Measurements from ENCODE around the gene SUGCT.

Gene SUGCT

DNA sequence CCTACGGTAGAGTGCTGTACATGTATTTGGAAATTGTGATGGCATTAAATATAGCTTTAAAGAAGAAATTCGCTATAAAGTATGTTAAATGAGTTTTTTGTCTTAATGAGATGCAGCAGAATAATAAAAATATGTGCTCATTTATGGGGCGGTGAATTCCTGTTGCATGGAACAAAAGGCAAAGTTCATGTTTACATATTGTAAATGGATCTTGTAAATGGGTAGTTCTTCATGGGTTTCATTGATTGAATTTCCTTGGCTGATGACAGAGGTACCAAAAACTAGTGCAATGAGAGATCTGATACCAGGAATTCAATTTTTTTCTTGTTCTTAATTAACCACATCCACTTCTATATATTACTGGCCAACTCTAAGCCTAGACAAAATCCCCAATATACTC is 284.2 kb downstream of the SUGCT start:
- DNase-seq = no peak

DNA sequence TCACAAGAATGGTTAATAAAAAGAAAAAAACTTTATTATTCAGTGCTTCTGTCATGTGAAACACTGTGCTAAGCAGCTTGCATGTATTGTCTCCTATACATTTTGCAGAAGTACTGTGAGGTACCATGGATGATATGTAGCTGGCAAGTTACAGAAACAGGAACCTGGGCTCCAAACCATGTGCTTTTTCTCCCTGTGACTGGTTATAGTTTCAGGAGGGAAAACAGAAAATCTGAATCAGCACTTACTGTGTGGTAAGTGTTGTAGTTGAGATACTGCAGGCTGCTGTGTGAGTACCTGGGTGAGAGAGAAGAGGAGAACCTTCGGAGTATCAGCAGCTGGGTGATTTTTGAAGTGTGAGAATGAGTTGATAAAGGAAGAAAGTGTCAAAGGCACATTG is 285.0 kb downstream of the SUGCT start:
- no peak for DNase-seq

DNA sequence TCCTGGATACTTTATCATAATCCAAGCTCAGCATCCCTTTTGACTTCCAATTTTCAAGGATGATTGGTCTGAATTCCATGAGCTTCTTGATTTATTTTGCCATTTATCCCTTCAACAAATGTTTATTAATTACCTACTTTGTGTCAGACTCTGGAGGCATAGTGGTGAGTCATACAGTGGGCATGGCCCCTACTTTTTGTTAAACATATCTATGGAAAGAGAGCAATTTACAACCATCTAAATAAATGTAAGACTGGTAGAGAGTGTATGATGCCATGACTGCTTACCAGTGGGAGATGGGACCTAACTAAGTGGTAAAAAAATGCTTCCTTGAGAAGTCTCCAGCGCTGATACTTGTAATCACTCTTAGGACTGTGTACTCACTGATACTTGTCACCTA is 286.6 kb downstream of the SUGCT start:
- no peak for DNase-seq

DNA sequence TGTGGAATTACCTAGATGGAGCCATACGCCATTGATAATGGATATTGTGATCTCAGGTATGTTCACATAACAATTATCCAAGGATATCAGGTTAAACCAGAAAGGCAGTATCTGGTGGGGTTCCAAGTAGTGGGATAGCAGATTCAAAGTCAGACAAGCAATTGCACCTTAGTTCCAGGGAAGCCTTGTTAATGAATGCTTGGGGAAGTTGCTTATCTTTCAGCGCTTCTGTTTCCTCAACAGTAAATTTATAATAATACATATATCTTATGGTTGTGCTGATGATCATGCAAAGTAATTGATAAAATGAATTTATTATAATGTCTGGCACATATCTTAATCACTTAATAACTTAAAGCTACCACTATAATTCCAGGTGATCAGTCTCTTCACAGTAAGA is 290.9 kb downstream of the SUGCT start:
- DNase-seq = no peak

DNA sequence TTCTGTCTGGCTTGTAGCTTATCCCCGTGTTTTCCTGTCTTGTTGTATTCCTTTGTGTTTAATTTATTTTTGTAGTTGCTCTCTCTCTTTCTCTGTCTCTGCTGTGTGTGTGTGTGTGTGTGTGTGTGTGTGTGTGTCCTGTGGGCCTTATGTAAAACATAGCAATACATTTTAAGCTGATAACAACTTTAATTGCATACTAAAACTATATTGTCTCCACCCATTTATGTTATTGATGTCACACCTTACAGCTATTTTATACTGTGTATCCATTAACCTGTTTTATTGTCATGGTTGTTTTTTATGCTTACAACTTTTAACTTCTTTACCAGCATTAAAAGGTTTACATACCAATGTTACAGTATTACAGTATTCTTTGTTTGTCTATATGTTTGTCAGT is 293.6 kb downstream of the SUGCT start:
- no peak for DNase-seq

DNA sequence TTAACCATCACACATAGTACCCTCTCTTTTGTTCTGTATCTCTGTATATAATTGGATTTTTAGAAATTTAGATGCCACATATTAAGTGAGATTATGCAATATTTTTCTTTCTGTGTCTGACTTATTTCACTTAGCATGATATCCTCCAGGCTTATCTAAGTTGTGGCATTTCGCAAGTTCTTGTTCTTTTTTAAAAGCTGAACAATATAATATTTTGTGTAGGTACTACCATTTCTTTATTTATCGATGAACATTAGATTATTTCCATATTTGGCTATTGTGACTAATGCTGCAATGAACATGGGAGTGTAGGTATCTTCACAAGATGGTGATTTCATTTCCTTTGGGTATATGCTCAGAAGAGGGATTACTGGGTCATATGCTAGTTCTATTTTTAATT is 295.0 kb downstream of the SUGCT start:
- DNase-seq = no peak

DNA sequence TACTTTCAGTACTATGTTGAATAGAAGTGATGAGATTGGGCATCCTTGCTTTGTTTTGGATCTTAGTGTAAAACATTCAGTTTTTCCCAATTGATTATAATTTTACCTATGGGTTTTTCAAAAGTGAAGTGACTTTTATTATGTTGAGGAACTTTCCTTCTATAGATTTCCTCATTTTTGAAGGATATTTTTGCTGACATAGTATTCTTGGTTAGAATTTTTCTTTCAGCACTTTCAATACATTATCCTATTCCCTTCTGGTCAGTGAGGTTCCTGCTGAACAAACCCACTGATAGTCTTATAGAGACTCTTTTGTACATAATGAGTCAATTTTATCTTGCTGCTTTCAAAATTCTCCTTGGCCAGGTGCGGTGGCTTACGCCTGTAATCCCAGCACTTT is 297.2 kb downstream of the SUGCT start:
- DNase-seq = no peak

DNA sequence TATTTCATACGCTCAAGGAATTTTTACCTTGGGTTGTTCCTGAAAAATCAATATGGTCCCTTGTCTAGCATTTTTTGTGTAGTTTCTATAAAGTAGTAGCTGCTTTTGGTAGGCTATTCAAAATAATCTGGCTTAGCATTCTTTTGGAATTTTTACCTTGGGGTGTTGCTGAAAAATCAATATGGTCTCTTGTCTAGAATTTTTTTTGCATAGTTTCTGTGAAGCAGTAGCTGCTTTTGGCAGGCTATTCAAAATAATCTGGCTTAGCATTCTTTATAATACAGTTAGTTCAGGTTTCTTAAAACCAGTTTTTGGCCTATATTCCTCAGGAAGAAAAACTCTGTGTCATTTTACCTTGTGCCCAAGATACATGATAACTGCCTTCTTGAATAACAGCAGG is 301.9 kb downstream of the SUGCT start:
- DNase-seq = no peak

DNA sequence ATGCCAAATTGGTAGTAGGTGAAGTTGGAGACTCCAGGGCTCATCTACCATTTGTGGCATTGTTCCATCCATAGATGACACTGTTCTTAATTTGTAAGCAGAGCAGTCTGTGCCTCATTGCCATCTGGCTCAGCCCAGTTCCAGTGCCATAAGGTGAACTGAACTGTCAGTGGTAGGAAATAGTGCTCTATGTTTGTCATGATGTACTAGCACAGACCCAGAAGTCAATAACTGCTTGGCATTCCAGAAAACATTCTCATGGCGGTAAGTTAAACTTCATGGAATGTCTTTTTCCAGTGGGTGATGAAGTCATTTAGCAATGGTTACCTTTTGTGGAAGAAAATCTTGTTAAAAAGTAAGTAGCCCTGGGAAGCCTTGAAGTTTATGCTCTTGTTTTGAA is 302.7 kb downstream of the SUGCT start:
- no peak for DNase-seq

DNA sequence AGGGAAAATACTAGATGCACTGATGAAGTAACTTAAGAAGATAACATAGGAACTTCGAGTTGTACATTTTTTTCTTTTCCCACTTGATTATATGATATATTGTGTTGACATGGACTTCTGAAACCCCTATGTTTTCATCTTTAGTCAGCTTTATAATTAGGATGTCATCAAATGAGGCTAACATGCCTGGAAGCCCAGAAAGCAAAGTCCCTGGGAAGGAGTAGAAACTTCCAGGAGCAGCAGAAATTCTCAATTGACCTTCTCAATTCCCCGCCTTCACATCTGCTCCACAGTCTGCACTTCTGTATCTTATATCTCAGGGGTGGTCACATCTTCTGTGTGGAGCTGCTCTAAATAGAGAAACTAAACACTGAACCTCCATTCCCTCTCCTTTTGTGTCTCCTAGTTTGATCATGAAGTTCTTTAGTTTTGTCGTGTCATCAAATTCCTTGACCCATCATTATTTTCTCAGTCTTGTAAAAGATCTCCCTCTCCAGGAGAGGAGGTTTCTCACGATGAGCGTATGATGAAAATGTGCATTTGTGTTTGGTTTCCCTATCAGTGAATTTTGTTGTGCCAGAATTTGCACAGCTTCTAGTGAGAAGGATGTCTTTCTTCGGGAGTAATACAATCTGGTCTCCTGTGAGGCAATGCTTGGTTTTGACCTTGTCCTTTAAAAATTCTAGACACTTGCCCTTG is 303.3 kb downstream of the SUGCT start:
- no peak for DNase-seq

DNA sequence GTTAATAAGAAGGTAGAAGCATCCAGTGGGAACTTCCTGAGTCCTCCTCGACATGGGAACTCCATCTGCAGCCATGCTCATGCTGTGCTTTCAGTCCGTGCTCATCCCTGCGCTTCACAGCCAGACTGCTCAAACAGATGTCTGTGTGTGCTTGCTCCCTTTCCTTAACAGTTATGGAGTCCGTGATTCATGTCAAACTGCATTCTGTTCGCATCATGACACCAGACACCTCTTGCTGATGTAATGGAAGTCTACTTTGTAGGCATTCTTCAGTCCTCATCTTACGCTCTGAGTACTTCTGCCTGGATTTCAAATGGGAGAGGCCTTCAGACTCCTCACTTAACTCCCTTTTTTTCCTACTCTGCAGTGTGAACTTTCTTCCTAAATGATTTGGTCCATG is 304.9 kb downstream of the SUGCT start:
- no peak for DNase-seq

DNA sequence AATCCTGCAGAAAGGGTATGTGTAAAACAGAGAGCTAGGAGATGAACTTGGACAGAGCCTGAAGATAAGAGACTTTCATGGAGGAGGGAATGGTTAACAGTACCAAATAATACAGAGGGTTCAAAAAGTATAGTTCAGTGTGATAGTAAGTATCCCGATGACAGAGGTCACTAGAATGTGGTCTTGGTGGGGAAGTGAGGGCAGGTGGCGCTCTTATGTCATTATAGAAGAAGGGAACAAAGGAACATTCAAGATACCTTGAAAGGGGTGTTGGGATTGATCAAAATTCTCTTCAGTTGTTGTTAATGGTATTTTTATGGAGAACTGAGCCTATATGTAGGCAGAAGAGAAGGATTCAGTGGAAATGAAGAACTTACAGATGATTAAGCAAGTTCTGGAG is 312.5 kb downstream of the SUGCT start:
- DNase-seq = no peak

DNA sequence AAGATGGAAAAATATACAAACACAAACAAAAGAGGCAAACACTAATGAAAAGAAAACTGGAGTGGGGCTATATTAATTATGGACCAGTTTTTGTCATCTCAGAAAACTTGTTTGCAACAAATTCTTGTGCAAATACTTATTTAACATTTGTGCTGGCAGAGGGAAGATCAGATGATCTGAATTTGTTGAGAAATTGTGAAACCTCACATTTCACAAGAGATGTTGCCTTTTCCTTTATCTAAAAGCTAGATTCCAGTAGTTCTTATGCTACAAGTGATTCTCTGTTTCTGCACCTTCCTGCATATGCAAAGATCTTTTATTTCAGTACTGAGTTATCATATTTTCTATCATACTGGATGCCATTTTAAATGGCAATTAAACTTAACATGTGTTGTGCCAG is 320.7 kb downstream of the SUGCT start:
- DNase-seq = no peak

DNA sequence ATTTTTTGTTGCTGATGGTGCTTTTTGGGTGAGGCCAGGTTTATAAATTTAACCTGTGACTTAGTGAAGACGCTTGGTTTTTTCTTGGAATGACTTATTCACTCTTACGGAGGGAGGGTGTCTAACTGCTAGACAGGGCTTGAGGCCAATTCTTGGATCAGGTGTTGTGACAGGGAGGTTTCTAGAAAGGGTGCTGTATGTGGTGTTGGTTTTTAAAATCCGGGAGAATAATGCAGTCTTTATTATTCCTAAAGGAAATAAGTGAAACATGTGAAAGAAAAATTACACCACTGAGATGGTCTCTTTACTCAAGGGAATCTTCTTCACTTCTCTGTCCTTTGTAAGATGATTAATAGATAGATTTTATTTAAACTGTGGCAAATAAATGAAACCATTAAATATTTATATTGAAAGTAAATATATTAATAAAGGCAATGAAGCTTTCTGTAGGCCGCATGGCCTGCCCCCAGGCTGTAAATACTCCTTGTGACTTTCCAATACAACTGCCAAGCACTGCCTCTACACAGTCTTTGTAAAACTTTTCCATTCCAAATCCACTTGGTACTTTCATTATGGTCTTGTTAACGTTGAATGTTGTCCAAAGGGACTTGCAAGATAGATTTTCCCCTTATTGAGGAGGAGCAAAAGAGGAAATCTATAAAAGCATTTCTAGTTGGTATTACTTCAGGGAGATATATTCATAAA is 323.1 kb downstream of the SUGCT start:
- no peak for DNase-seq

DNA sequence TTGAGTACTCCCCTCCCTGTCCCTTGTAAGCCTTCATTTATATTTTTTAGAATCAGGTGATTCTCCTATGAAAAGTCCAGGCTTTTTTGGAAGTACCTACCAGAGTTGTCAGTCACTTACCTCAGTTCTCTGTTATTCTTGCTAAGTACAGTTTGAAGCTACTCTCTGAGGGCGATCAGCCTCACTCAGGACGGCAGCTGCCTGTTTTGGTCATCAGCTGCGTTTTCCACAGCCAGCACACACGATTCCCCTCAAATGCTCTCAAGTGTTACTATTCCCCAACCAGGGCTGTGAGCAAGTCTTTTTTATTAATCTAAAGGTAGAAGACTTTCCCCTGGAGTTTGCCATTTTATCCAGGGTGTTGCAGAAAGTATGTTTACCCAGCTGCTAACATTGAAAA is 328.6 kb downstream of the SUGCT start:
- peak; percentile 20 for DNase-seq

DNA sequence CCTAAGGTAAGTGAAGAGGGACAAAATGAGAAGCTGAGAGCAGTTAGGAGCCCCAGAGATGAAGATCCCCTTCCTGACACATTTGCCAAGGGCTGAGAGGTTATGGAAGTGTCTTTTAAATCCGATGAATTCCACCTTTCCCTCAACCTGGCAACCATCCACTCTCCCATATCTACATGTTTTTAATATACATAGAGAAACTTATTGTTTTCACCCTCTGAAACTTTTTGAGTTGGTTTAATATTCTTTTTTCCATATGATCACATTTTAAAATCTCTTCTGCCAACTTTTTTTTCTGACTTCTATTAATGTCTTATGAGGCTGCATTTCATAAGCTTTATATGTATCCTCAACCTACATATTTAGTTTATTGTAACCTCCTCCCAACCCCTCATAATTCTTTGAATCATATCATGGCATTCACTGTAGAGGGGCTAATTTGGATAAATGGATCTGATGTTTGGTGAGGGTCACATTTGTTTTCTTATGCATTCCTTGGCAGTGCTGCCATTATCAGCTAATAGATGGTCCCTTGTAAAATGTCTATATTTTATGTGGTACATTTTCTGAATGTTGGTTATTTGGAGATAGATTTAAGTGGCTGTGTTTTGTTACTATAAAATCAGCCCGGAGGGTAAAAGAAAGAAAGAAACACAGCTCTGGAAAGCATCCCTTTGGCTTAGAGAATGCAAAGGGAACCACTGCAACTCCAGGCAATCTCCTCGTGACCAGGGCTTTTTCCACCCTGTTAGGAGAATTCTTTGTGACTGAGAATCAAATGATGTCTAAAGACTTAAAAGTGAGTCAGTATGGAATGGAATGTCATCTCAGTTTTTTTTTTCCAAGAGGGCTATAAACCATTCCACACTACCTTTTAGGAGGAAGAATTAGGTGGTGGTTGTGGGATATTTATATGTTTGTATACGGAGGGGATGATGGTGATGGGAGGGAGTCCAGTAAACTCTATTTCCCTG is 334.4 kb downstream of the SUGCT start:
- no peak for DNase-seq

DNA sequence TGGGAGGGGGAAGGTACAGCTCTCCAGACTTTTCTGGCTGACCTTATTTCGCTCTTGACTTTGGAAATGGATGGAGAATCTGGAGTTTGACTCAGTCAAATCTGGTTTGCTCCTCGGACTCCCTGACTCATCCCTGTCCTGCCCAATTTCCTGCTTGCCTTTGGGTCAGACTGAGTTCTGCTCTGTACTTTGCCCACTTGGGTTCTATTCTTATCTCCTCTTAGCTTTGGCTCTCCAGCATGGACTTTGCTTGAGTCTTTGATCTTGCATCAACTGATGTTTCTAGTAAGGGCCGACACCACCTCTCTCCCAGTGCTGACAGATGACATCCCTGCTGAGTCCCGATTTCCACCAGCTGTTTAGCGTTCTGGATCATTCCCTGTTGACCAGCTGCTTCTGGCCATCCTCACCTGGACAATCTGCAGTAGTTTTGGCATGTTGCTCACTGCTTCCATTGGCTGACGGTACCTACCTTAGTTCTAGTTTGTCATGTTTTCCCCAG is 335.3 kb downstream of the SUGCT start:
- DNase-seq = no peak

DNA sequence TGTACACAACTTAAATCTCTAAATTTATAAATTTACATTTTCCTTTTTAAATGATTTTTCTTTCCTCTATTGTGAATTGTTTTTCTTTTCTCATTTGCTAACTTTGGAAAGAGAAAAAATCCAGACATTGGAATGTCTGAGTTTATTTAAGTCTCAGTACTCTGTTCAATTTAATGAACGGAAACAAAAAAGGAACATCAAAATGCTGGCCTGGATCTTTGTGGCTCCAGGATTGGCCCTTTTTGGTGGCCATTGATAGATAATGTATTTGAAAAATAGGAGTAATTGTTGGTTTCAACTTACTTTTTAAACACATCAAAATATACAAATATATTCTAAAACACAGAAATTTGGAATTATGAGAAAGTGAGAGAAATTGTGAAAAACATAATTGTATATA is 336.0 kb downstream of the SUGCT start:
- no peak for DNase-seq

DNA sequence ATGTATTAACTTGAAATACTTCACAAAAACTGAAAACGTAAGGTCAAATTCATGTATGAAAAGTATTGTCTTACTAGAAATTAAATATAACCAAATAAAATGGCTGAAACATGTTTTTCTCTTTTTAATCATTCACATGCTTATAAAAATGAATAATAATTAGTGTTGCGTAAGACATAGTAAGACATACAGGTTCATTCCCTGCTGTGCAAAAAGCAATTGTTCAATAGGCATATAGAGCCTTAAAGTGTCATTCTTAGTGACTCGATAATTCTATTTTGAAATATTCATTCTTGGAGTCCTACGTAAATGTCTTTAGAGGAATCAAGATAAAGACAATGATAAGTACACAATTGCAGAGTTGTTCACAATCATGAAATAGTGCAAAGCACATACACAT is 337.1 kb downstream of the SUGCT start:
- DNase-seq = no peak

DNA sequence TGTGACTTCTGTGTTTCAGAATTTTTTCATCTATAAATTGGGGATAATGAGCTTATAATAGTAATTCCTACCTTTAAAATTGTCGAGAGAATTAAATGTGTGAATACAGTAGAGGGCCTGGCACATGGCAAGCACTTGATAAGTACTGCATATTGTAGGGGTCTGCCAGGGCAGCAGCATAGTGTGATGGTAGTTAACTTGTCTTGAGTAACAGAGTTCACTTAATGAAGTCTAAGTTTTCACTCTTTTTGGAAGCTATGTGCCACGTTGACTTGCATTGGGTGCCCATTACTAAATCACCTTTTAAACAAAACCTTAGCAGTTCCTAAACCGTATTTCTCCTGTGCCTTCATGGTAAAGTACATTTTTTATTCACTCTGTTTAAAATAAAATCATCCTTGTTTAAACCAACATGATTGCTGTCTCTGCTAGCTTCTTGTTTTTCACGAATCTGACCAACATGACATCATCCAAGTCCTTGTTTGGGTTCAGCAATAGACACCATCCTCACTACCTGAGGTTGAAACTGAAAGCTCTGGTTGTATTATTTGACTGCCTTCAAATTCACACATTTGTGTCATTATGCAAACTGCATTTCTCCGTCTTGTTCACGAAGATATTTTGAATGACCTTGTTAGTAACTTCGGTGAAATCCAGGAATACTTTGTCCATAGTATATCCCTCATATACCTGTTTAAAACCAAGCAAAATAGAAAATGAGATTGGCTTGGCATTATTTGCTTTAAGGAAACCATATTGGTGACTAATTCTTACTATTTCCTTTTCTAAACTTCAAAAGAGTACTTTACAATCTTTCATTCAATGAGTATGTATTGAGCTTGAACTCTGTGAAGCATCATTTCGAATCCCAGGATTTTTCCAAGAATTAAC is 340.2 kb downstream of the SUGCT start:
- DNase-seq = no peak

DNA sequence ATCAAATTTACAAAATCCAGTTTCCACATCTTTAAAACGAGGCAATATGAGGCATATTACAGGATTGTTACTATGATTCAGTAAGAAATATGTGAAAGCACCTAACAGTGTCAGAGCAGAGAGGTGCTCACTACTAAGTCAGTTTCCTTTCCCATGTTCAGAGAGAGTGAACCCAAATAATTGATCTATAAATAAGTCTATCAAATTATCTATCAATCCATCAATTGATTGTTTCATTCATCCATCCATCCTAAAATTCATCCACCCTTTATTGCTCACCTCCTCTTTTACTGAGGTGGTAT is 340.8 kb downstream of the SUGCT start:
- DNase-seq = no peak

DNA sequence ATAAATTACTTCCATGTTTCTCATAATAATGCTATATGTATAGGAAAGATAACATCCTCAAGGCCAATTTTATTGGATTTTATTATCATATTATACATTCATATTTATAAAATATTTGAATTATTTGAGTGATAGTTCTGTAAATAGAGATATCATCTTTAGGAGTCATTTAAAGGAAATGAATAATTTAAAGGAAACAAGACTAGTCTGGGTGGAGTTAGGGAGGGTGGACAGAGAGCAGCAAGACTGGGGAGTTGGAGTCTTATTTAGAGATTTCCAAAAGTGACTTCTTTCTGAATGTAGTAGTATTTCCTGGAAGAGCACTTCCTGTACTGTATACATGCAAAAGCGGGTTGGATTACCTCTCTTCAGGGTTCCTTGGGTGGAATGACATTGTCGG is 342.3 kb downstream of the SUGCT start:
- DNase-seq = no peak

DNA sequence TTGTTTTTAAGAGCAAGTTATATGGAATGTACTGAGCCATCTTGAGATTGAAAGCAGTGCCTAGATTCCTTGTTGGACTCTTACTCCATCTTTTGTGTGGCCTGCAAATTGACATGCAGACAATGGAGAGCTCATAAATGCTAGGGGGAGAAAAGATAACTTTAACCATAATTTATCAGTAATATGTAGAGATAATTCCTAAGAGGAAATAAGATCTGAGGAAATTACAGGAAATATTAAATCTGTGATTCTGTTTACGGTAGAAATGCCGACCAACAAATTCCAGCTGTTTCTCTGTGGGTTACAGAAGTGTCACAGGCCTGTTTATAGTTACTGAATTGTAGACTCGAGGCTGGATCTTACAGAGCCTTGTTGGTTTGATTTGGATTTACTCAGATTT is 348.0 kb downstream of the SUGCT start:
- DNase-seq = no peak
